HFF-Myc (cell line): ENCODE data around the gene M6PR.
"Not testable (repeated sequence)": the region's sequence is repeated elsewhere in the genome, so short reads cannot be mapped to it uniquely, and the experiment has no call there.

Source experiments
- DNase-seq: peaks from one replicate; pipeline ENCODE4 v3.0.0-alpha.2; 2011; ENCODE audit warnings: low read depth; ENCODE audit errors: extremely low read depth
- H3K4me3 ChIP-seq: replicated peaks from 2 replicates; pipeline ENCODE4 v1.5.1; 2011; ENCODE audit warnings: low read depth, mild to moderate bottlenecking, control low read depth, low read length
- CTCF ChIP-seq: IDR thresholded peaks from 2 replicates; pipeline ENCODE4 v1.5.1; 2012; ENCODE audit warnings: mild to moderate bottlenecking, low read depth, low read length, control low read depth; ENCODE audit errors: missing control alignments

The M6PR gene

GRCh38 chr12:8943565-8944186 lies 5.8 kb downstream of the M6PR start:
- DNase-seq, result no peak
- no peak overlapping the region for H3K4me3 ChIP-seq
- no peak for TF ChIP-seq CTCF

- H3K4me3 ChIP-seq, result no peak overlapping the region
- TF ChIP-seq CTCF, result no peak
Observed at GRCh38 chr12:8941691-8942478, 7.6 kb downstream of the M6PR start.

GRCh38 chr12:8937842-8938442 lies 11.5 kb downstream of the M6PR start:
- not testable (repeated sequence) for H3K4me3 ChIP-seq, DNase-seq

More at GRCh38 chr12:8941691-8942478, 7.6 kb downstream of the M6PR start:
- no peak for DNase-seq

GRCh38 chr12:8936735-8937134 lies 12.7 kb downstream of the M6PR start:
- H3K4me3 ChIP-seq, result no peak overlapping the region
- no peak for DNase-seq
- no peak for TF ChIP-seq CTCF

GRCh38 chr12:8934080-8934479 lies 15.4 kb downstream of the M6PR start:
- not testable (repeated sequence) for DNase-seq, H3K4me3 ChIP-seq

GRCh38 chr12:8932464-8932863 lies 17.0 kb downstream of the M6PR start:
- H3K4me3 ChIP-seq, DNase-seq: not testable (repeated sequence)

- not testable (repeated sequence) for DNase-seq, H3K4me3 ChIP-seq
Observed at GRCh38 chr12:8930655-8931323, 18.7 kb downstream of the M6PR start.

- DNase-seq, result no peak
- H3K4me3 ChIP-seq, result no peak overlapping the region
- no peak for TF ChIP-seq CTCF
Observed at GRCh38 chr12:8922544-8922943, 26.9 kb downstream of the M6PR start.

GRCh38 chr12:8919643-8920042 lies 29.8 kb downstream of the M6PR start:
- not testable (repeated sequence) for H3K4me3 ChIP-seq, DNase-seq
